ENCODE measurements around the gene SPOP.
A peak's percentile ranks its signal among the peaks of the same experiment; 100 is the strongest.

The SPOP gene

DNA sequence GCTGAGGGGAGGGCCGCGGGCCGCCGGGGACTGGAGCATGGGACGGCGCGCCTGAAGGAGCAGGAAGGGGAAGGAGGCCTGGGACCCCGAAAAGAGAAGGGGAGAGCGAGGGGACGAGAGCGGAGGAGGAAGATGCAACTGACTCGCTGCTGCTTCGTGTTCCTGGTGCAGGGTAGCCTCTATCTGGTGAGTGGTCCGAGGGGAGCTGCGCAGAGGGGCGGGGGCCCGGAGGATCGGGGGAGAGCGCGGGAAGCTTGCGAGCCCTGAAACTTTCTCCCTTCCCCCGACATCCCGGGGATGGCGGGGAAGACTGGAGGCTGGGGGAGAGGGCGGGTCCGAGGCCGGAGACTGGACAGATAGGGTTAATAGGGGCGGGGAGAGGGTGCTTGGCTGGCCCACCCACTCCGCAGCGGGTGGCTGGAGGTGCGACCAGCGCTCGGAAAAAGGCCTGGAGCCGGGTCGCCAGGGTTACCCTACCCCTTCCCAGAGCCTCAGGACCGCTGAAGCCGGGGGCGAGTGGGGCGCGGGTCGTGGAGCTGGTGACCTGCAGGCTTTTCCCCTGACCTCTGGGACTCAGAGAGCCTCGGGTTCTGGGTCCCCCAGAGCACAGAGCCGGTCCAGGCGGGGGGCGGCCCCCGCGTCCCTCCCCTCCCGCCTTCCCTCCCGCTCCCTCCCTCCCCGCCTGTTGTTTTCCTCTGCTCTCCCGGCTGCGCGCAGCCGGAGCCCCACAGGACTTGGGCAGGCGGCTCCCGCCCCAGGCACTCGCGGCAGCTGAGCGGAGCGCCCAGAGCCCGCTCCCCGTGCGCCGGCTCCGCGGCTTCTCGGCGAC lies 101.6 kb downstream of the SPOP start:
- Histone ChIP-seq H3K27ac (ENCODE audit: low read depth, low read length) (no peak overlapping the region; the same call in 1 of the 2 replicates), H3K27me3 (ENCODE audit: insufficient read depth, low read length) (peaks cover 26% of the 10 kb centered on the region), H3K4me3 (ENCODE audit: low read length) (peak overlapping the region; percentile 83), H3K9me3 (ENCODE audit: insufficient read depth, low read depth, low read length) (no peaks in the 10 kb centered on the region), H3K36me3 (ENCODE audit: insufficient read depth, low read length) (no peaks in the 10 kb centered on the region), H3K9ac (ENCODE audit: low read depth, low read length) (0 out of 2 replicates have a peak overlapping the region, but pooled peaks have one; percentile 4), H3K4me1 (ENCODE audit: insufficient read depth, low read length) (peaks cover 5% of the 10 kb centered on the region)
- under 1% methylated on average over 60 of the region's 68 CpGs for WGBS

DNA sequence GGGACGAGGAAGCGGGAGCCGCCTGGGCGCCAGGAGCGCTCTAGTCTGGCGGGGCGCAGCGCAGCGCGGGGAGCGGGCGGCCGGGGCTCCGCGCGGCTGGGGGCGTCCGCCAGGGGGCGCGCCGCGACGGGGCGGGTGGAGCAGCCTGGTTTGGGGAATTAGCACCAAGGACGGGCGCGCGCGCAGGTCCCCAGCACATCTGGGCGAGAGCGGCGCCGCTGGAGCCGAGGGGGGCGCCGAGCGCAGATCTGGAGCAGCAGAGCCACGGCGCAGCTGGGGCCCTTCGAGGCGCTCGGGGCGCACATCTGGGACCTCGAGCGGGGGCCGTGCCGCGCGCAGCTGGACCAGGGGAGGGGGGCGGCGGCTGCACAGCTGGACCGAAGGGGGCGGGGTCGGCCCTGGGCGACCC lies 102.2 kb downstream of the SPOP start, which contains the start of gene NXPH3:
NXPH3 (plus strand) TSS at position 193 of the 409 bp plus-strand sequence. CDS start 349 bp downstream, outside the sequence.
- peak within 1 kb of the TSS; percentile 83 for H3K4me3 ChIP-seq (ENCODE audit: low read length)
- peaks cover 5% of the 10 kb centered on the region for H3K4me1 ChIP-seq (ENCODE audit: insufficient read depth, low read length)
- peaks cover 29% of the 10 kb centered on the region for H3K27me3 ChIP-seq (ENCODE audit: insufficient read depth, low read length)
- H3K36me3 ChIP-seq (ENCODE audit: insufficient read depth, low read length): no peaks in the 10 kb centered on the region
- H3K27ac ChIP-seq (ENCODE audit: low read depth, low read length): peak within 1 kb of the TSS; percentile 35; the same call in 1 of the 2 replicates
- H3K9ac ChIP-seq (ENCODE audit: low read depth, low read length): 0 out of 2 replicates have a peak within 1 kb of the TSS, but pooled peaks have one; percentile 26
- no peaks in the 10 kb centered on the region for H3K9me3 ChIP-seq (ENCODE audit: insufficient read depth, low read depth, low read length)
- WGBS: under 1% methylated on average over 55 of the region's 55 CpGs

- peak overlapping the region; percentile 83 for H3K4me3 ChIP-seq (ENCODE audit: low read length)
- peaks cover 34% of the 10 kb centered on the region for H3K27me3 ChIP-seq (ENCODE audit: insufficient read depth, low read length)
- H3K9ac ChIP-seq (ENCODE audit: low read depth, low read length): 0 out of 2 replicates have a peak overlapping the region, but pooled peaks have one; percentile 26
- H3K27ac ChIP-seq (ENCODE audit: low read depth, low read length): peak overlapping the region; percentile 35; the same call in 1 of the 2 replicates
- H3K9me3 ChIP-seq (ENCODE audit: insufficient read depth, low read depth, low read length): no peaks in the 10 kb centered on the region
- WGBS: 9% methylated on average over 28 of the region's 29 CpGs
- peaks cover 5% of the 10 kb centered on the region for H3K4me1 ChIP-seq (ENCODE audit: insufficient read depth, low read length)
- no peaks in the 10 kb centered on the region for H3K36me3 ChIP-seq (ENCODE audit: insufficient read depth, low read length)
These were observed 102.8 kb downstream of the SPOP start for GRCh38 chr17:49574945-49575678.

- H3K4me1 ChIP-seq (ENCODE audit: insufficient read depth, low read length): peaks cover 5% of the 10 kb centered on the region
These were observed 103.5 kb downstream of the SPOP start for GRCh38 chr17:49574323-49574781.

GRCh38 chr17:49573510-49574322 lies 104.2 kb downstream of the SPOP start:
- peaks cover 34% of the 10 kb centered on the region for H3K27me3 ChIP-seq (ENCODE audit: insufficient read depth, low read length)
- peaks cover 5% of the 10 kb centered on the region for H3K4me1 ChIP-seq (ENCODE audit: insufficient read depth, low read length)
- H3K4me3 ChIP-seq (ENCODE audit: low read length): no peak overlapping the region
- no peaks in the 10 kb centered on the region for H3K36me3 ChIP-seq (ENCODE audit: insufficient read depth, low read length)
- H3K27ac ChIP-seq (ENCODE audit: low read depth, low read length): no peak overlapping the region
- H3K9ac ChIP-seq (ENCODE audit: low read depth, low read length): no peak overlapping the region
- no peaks in the 10 kb centered on the region for H3K9me3 ChIP-seq (ENCODE audit: insufficient read depth, low read depth, low read length)
- WGBS: 83% methylated on average over 15 of the region's 15 CpGs

More at GRCh38 chr17:49574323-49574781, 103.5 kb downstream of the SPOP start:
- WGBS: 79% methylated on average over 13 of the region's 13 CpGs
- H3K9me3 ChIP-seq (ENCODE audit: insufficient read depth, low read depth, low read length): no peaks in the 10 kb centered on the region
- H3K27me3 ChIP-seq (ENCODE audit: insufficient read depth, low read length): peaks cover 34% of the 10 kb centered on the region
- no peak overlapping the region for H3K27ac ChIP-seq (ENCODE audit: low read depth, low read length)
- no peak overlapping the region for H3K4me3 ChIP-seq (ENCODE audit: low read length)
- H3K9ac ChIP-seq (ENCODE audit: low read depth, low read length): no peak overlapping the region
- H3K36me3 ChIP-seq (ENCODE audit: insufficient read depth, low read length): no peaks in the 10 kb centered on the region

GRCh38 chr17:49572806-49573420 lies 105.0 kb downstream of the SPOP start:
- peaks cover 5% of the 10 kb centered on the region for H3K4me1 ChIP-seq (ENCODE audit: insufficient read depth, low read length)
- H3K27me3 ChIP-seq (ENCODE audit: insufficient read depth, low read length): peaks cover 28% of the 10 kb centered on the region
- 90% methylated on average over 6 of the region's 6 CpGs for WGBS
- no peaks in the 10 kb centered on the region for H3K36me3 ChIP-seq (ENCODE audit: insufficient read depth, low read length)
- H3K9ac ChIP-seq (ENCODE audit: low read depth, low read length): no peak overlapping the region
- H3K4me3 ChIP-seq (ENCODE audit: low read length): no peak overlapping the region
- no peaks in the 10 kb centered on the region for H3K9me3 ChIP-seq (ENCODE audit: insufficient read depth, low read depth, low read length)
- no peak overlapping the region for H3K27ac ChIP-seq (ENCODE audit: low read depth, low read length)

GRCh38 chr17:49572226-49572625 lies 105.7 kb downstream of the SPOP start:
- 70% methylated on average over 3 of the region's 3 CpGs for WGBS
- Histone ChIP-seq H3K9ac (ENCODE audit: low read depth, low read length) (no peak overlapping the region), H3K27me3 (ENCODE audit: insufficient read depth, low read length) (peaks cover 21% of the 10 kb centered on the region), H3K4me1 (ENCODE audit: insufficient read depth, low read length) (peaks cover 5% of the 10 kb centered on the region), H3K4me3 (ENCODE audit: low read length) (no peak overlapping the region), H3K27ac (ENCODE audit: low read depth, low read length) (no peak overlapping the region), H3K9me3 (ENCODE audit: insufficient read depth, low read depth, low read length) (no peaks in the 10 kb centered on the region), H3K36me3 (ENCODE audit: insufficient read depth, low read length) (no peaks in the 10 kb centered on the region)

DNA sequence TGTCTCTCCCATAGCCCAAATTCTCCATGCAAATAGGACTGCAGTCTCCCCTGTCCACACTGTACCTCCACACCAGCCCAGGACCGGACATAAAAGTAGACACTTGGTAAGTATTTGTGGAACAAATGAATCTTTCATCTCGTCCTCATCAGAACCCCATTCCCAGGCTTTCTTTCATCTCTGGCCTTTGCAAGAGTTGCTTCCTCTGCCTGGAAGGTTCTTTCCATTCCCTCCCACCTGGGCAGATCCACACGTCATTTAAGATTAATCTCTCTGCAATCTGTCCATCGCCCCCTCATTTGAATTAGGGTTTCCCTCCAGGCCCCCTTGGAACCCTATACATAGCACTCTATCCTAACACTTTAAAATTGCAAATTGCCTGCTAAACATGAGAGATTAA lies 106.1 kb downstream of the SPOP start:
- Histone ChIP-seq H3K9me3 (ENCODE audit: insufficient read depth, low read depth, low read length) (no peaks in the 10 kb centered on the region), H3K27me3 (ENCODE audit: insufficient read depth, low read length) (peaks cover 17% of the 10 kb centered on the region), H3K4me1 (ENCODE audit: insufficient read depth, low read length) (peaks cover 5% of the 10 kb centered on the region), H3K4me3 (ENCODE audit: low read length) (no peak overlapping the region), H3K9ac (ENCODE audit: low read depth, low read length) (no peak overlapping the region), H3K27ac (ENCODE audit: low read depth, low read length) (no peak overlapping the region), H3K36me3 (ENCODE audit: insufficient read depth, low read length) (no peaks in the 10 kb centered on the region)
- WGBS: 74% methylated on average over 4 of the region's 4 CpGs

DNA sequence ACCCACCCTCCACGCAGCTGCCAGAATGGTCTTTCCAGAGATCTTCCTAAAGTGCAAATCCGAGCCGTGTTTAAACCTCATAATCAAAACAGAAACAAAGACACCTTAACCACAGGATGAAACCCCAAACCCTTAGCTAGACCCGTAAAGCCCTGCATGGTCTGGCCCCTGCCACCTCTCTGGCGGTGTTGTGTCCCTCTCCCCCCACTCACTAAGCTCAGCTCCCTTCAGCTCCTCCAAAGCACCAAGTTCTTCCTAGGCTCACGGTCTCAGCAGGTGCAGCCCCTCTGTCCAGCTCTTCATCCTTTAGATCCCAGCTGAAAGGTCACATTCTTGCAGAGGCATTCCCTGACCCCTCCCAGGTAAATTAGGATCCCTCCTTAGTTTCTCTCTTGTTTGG lies 106.6 kb downstream of the SPOP start:
- Histone ChIP-seq H3K4me1 (ENCODE audit: insufficient read depth, low read length) (peaks cover 5% of the 10 kb centered on the region), H3K27me3 (ENCODE audit: insufficient read depth, low read length) (peaks cover 17% of the 10 kb centered on the region), H3K9me3 (ENCODE audit: insufficient read depth, low read depth, low read length) (no peaks in the 10 kb centered on the region), H3K27ac (ENCODE audit: low read depth, low read length) (no peak overlapping the region), H3K36me3 (ENCODE audit: insufficient read depth, low read length) (no peaks in the 10 kb centered on the region), H3K4me3 (ENCODE audit: low read length) (no peak overlapping the region), H3K9ac (ENCODE audit: low read depth, low read length) (no peak overlapping the region)
- 72% methylated on average over 6 of the region's 6 CpGs for WGBS

DNA sequence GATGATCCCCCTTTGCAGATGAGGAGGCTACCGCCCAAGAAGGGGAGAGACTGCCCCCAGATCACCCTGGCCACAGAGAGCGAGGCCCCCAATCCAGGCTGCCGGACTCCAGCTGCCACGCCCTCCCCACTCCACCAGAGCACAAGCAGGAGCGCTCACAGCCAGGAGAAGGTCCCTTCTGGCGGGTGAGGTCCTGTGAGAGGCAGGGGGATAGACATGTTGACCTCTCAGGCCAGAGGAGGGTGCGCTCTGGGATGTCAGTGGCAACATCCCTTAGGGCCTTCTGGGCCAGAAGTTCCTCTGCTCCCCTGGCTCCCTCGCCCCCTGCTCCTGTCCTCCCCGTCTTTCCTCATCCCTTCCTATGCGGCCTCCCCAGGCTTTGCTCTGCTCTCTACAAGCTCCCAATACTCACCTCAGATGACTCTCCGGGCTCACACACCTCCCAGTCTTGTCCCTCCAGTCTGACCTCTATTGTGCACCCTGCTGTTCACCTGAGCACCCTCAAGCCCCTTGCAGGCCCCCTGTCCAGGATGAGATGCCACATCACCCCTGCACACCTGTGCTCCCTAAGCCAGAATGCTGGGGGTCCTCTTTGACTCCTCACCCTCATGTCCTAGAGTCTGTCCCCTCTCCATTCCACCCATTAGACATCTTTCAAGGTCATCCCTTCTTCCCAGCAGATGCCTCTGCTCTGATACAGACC lies 107.2 kb downstream of the SPOP start:
- Histone ChIP-seq H3K9ac (ENCODE audit: low read depth, low read length) (no peak overlapping the region), H3K27me3 (ENCODE audit: insufficient read depth, low read length) (peaks cover 17% of the 10 kb centered on the region), H3K36me3 (ENCODE audit: insufficient read depth, low read length) (no peaks in the 10 kb centered on the region), H3K27ac (ENCODE audit: low read depth, low read length) (no peak overlapping the region), H3K4me1 (ENCODE audit: insufficient read depth, low read length) (peaks cover 10% of the 10 kb centered on the region), H3K4me3 (ENCODE audit: low read length) (peak overlapping the region; percentile 71), H3K9me3 (ENCODE audit: insufficient read depth, low read depth, low read length) (no peaks in the 10 kb centered on the region)
- WGBS: 74% methylated on average over 11 of the region's 11 CpGs
